Peyer's patch (tissue), 4 donors: Measurements from ENCODE around the gene APOA5.

ENCODE experiments used
- POLR2A ChIP-seq, 2 donors: fragments of 450-650 bp; IDR thresholded peaks; one replicate each; pipeline ENCODE4 v1.5.1; 2017; ENCODE audit warnings: antibody characterized with exemption in 2 of 2, mild to moderate bottlenecking in 2 of 2, moderate library complexity in 2 of 2
- TF ChIP-seq, protein P1 (sequence below), 6 experiments: fragments of 450-650 bp in 4 of 6; fragments of 200-600 bp in 2 of 6; sonication (generic) in 1 of 6; IDR thresholded peaks; one replicate each; pipeline ENCODE4 v1.5.1; 2017 to 2019; ENCODE audit warnings: antibody characterized with exemption in 6 of 6, mild to moderate bottlenecking in 3 of 6, moderate library complexity in 1 of 6

DNA sequence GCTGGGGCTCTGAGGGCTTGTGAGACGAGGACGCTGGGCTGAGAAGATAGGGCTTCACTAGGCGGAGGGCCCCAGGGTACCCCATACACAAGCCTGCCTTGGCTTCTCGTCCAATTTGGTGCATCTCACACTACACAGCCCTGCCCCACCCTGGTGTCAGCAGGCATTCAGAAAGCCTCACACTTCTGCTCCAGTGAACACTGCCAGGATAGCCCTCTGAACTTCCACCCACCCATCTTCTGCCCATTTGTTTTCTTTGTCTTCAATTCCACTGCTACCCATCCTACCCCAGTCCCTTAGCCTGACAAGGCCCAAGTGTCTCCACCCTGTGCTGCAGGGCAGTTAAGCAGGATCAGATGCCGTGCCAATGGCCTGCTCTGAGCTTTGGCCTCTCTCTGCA is 17.0 kb downstream of the APOA5 start:
- TF ChIP-seq, protein P1, sequence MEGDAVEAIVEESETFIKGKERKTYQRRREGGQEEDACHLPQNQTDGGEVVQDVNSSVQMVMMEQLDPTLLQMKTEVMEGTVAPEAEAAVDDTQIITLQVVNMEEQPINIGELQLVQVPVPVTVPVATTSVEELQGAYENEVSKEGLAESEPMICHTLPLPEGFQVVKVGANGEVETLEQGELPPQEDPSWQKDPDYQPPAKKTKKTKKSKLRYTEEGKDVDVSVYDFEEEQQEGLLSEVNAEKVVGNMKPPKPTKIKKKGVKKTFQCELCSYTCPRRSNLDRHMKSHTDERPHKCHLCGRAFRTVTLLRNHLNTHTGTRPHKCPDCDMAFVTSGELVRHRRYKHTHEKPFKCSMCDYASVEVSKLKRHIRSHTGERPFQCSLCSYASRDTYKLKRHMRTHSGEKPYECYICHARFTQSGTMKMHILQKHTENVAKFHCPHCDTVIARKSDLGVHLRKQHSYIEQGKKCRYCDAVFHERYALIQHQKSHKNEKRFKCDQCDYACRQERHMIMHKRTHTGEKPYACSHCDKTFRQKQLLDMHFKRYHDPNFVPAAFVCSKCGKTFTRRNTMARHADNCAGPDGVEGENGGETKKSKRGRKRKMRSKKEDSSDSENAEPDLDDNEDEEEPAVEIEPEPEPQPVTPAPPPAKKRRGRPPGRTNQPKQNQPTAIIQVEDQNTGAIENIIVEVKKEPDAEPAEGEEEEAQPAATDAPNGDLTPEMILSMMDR (IDR thresholded peaks at IDR 0.05), result no peak
- TF ChIP-seq POLR2A (IDR thresholded peaks at IDR 0.05), result no peak
